Measurements from ENCODE around the gene RPL39. TPM values are rescaled to one million over a fixed set of nuclear protein-coding genes. Genes with fewer than 3 reads are reported as not detected.
A peak's percentile ranks its signal among the peaks of the same experiment; 100 is the strongest.
"Not testable (repeated sequence)": the region's sequence is repeated elsewhere in the genome, so short reads cannot be mapped to it uniquely, and the experiment has no call there.

RPL39 gene
- total RNA-seq, 1 donor = 1,740 TPM

DNA sequence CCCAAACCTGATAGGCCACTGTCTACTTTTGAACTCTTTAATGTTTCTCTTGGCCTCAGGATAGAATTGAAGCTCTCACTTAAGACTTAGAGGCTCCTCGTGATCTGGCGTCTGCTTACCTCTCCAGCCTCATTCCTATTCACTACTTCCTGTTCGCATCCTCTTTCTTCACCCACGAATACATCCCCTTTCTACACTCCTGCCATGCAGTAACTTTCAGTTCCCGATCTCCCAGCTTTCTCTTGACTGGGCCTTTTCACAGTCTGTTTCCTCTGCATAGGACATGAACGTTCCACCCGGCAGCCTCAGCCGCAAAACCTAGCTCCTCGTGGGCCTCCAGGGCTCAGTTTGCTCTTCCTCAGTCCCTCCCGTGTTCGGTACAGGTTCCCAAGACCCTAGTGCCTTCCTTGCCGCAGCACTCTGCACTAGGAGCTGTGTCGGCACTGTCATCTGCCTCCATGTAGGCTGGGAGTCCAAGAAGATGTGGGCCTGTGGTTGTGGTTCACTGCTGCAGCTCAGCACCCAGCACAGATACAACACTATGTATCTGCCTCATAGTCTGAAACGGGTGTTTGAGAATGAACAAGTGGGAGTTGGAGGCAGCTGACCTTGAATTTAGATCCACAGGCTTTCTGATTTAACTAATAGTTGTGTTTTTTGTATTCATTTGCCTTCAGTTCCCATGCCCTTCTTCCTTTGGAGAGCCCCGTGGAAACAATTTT, 15.8 kb downstream of the RPL39 start:
- Histone ChIP-seq H2AFZ (ENCODE audit: low read length) (no peak overlapping the region), H3K27ac (ENCODE audit: low read depth, low read length) (no peak overlapping the region), H3K36me3 (ENCODE audit: insufficient read depth, low read length) (no peaks in the 10 kb centered on the region), H3K27me3 (ENCODE audit: insufficient read depth, low read length) (no peaks in the 10 kb centered on the region), H3K4me1 (ENCODE audit: insufficient read depth, low read length) (no peaks in the 10 kb centered on the region), H3K4me2 (ENCODE audit: insufficient read depth, low read length) (no peak overlapping the region), H3K9me3 (ENCODE audit: low read depth, low read length) (no peaks in the 10 kb centered on the region), H3K79me2 (ENCODE audit: insufficient read depth, low read length) (no peaks in the 10 kb centered on the region), H4K20me1 (ENCODE audit: insufficient read depth, low read length) (no peaks in the 10 kb centered on the region), H3K4me3 (ENCODE audit: insufficient read depth, low read length) (no peak overlapping the region)
- TF ChIP-seq, protein P1, sequence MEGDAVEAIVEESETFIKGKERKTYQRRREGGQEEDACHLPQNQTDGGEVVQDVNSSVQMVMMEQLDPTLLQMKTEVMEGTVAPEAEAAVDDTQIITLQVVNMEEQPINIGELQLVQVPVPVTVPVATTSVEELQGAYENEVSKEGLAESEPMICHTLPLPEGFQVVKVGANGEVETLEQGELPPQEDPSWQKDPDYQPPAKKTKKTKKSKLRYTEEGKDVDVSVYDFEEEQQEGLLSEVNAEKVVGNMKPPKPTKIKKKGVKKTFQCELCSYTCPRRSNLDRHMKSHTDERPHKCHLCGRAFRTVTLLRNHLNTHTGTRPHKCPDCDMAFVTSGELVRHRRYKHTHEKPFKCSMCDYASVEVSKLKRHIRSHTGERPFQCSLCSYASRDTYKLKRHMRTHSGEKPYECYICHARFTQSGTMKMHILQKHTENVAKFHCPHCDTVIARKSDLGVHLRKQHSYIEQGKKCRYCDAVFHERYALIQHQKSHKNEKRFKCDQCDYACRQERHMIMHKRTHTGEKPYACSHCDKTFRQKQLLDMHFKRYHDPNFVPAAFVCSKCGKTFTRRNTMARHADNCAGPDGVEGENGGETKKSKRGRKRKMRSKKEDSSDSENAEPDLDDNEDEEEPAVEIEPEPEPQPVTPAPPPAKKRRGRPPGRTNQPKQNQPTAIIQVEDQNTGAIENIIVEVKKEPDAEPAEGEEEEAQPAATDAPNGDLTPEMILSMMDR (IDR thresholded peaks at IDR 0.05; ENCODE audit: extremely low read depth, low read depth, low read length) = no peak
- DNase-seq (ENCODE audit: insufficient read length, low spot score, missing footprints) = peak; percentile 17

DNA sequence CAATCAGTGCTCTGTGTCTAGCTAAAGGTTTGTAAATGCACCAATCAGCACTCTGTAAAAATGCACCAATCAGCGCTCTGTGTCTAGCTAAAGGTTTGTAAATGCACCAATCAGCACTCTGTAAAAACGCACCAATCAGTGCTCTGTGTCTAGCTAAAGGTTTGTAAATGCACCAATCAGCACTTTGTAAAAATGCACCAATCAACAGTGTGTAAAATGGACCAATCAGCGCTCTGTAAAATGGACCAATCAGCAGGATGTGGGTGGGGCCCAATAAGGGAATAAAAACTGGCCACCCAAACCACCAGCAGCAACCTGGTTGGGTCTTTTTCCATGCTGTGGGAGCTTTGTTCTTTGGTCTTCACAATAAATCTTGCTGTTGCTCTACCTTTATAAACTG, 22.0 kb downstream of the RPL39 start:
- not testable (repeated sequence) for H3K79me2 ChIP-seq (ENCODE audit: insufficient read depth, low read length); H3K27ac ChIP-seq (ENCODE audit: low read depth, low read length); DNase-seq (ENCODE audit: insufficient read length, low spot score, missing footprints)

DNA sequence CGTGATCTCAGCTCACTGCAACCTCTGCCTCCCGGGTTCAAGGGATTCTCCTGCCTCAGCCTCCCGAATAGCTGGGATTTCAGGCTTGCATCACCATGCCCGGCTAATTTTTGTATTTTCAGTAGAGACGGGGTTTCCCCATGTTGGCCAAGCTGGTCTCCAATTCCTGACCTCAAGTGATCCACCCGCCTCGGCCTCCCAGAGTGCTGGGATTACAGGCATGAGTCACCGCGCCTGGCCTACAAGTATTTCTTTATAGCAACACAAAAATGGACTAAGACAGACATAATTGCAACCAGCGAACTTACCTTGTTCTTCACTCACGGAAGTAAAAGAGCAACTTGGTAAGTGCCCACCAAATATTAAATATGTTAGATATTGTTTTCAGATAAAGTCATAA, 23.0 kb downstream of the RPL39 start:
- H3K27ac ChIP-seq (ENCODE audit: low read depth, low read length); H2AFZ ChIP-seq (ENCODE audit: low read length); H4K20me1 ChIP-seq (ENCODE audit: insufficient read depth, low read length); DNase-seq (ENCODE audit: insufficient read length, low spot score, missing footprints); H3K9me3 ChIP-seq (ENCODE audit: low read depth, low read length); H3K79me2 ChIP-seq (ENCODE audit: insufficient read depth, low read length); H3K4me1 ChIP-seq (ENCODE audit: insufficient read depth, low read length); H3K4me2 ChIP-seq (ENCODE audit: insufficient read depth, low read length); H3K27me3 ChIP-seq (ENCODE audit: insufficient read depth, low read length); H3K36me3 ChIP-seq (ENCODE audit: insufficient read depth, low read length); H3K4me3 ChIP-seq (ENCODE audit: insufficient read depth, low read length): not testable (repeated sequence)

More for the DNA sequence above, 22.0 kb downstream of the RPL39 start:
- not testable (repeated sequence) for H2AFZ ChIP-seq (ENCODE audit: low read length); H3K4me1 ChIP-seq (ENCODE audit: insufficient read depth, low read length); H3K4me2 ChIP-seq (ENCODE audit: insufficient read depth, low read length); H4K20me1 ChIP-seq (ENCODE audit: insufficient read depth, low read length); H3K27me3 ChIP-seq (ENCODE audit: insufficient read depth, low read length); H3K4me3 ChIP-seq (ENCODE audit: insufficient read depth, low read length); H3K9me3 ChIP-seq (ENCODE audit: low read depth, low read length); H3K36me3 ChIP-seq (ENCODE audit: insufficient read depth, low read length)

DNA sequence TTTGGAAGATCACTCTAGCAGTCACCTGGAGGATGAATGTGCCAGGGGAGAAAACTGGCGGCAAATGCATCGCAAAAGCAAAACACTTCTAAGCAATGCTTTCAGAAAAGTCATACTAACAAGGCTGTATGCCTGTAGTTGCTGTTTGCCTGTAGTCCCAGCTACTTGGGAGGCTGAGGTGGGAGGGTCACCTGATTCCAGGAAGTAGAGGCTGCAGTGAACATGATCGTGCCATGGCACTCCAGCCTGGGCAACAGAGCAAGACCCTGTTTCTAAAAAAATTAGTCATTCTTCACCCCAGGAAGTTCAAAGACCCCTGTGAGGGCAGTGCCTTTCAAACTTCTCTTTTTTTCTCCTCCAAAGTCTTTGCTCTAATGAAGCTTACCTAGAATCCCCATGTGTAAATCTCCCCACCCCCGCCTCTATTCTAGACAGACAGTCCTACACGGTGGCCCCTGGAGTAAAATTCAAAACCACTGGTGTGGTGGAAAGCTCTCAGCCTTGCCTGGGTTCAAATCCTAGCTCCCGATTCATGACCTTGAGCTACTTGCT, 27.5 kb downstream of the RPL39 start:
- Histone ChIP-seq H4K20me1 (ENCODE audit: insufficient read depth, low read length) (no peaks in the 10 kb centered on the region), H3K36me3 (ENCODE audit: insufficient read depth, low read length) (no peaks in the 10 kb centered on the region), H3K27me3 (ENCODE audit: insufficient read depth, low read length) (no peaks in the 10 kb centered on the region), H3K9me3 (ENCODE audit: low read depth, low read length) (no peaks in the 10 kb centered on the region), H3K27ac (ENCODE audit: low read depth, low read length) (no peak overlapping the region), H3K79me2 (ENCODE audit: insufficient read depth, low read length) (no peaks in the 10 kb centered on the region), H2AFZ (ENCODE audit: low read length) (no peak overlapping the region), H3K4me2 (ENCODE audit: insufficient read depth, low read length) (no peak overlapping the region), H3K4me3 (ENCODE audit: insufficient read depth, low read length) (no peak overlapping the region), H3K4me1 (ENCODE audit: insufficient read depth, low read length) (peaks cover 17% of the 10 kb centered on the region)
- DNase-seq (ENCODE audit: insufficient read length, low spot score, missing footprints) = no peak
- TF ChIP-seq, protein P1 (IDR thresholded peaks at IDR 0.05; ENCODE audit: extremely low read depth, low read depth, low read length) = no peak

DNA sequence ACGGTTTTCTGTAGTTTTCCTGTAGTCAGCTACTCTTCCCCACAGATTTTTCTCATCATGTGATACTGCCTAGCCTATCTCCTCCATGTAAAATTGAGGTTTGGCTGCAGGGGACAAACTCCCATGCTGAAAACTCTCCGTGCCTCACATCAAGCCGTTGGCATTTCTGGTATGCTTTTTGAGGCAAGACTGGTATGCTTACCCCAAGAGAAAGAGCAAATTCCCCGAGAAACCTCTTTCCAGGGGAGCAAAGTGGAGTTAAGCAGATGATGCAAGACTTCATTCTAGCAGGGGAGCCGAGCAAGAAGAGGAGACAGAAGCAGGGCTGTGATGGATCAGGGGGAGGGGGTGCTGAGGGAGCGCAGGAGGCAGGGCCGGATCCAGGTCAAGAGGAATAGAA, 28.2 kb downstream of the RPL39 start:
- no peaks in the 10 kb centered on the region for H3K27me3 ChIP-seq (ENCODE audit: insufficient read depth, low read length)
- peak overlapping the region; percentile 16 for H3K4me3 ChIP-seq (ENCODE audit: insufficient read depth, low read length)
- no peaks in the 10 kb centered on the region for H3K9me3 ChIP-seq (ENCODE audit: low read depth, low read length)
- no peaks in the 10 kb centered on the region for H3K79me2 ChIP-seq (ENCODE audit: insufficient read depth, low read length)
- no peaks in the 10 kb centered on the region for H3K36me3 ChIP-seq (ENCODE audit: insufficient read depth, low read length)
- peak; percentile 92 for DNase-seq (ENCODE audit: insufficient read length, low spot score, missing footprints)
- H4K20me1 ChIP-seq (ENCODE audit: insufficient read depth, low read length) = no peaks in the 10 kb centered on the region
- H3K4me1 ChIP-seq (ENCODE audit: insufficient read depth, low read length) = peaks cover 14% of the 10 kb centered on the region
- TF ChIP-seq, protein P1 (IDR thresholded peaks at IDR 0.05; ENCODE audit: extremely low read depth, low read depth, low read length) = no peak
- H2AFZ ChIP-seq (ENCODE audit: low read length) = peak overlapping the region; percentile 35
- H3K27ac ChIP-seq (ENCODE audit: low read depth, low read length) = peak overlapping the region; percentile 51
- H3K4me2 ChIP-seq (ENCODE audit: insufficient read depth, low read length) = peak overlapping the region; percentile 60
